GM12865 (cell line): Measurements from ENCODE around the gene TEX47.

ENCODE experiments used
- DNase-seq: peaks from one replicate; pipeline ENCODE4 v3.0.0; 2010; ENCODE audit warnings: low read depth
- H3K4me3 ChIP-seq: 2 replicates; pipeline ENCODE4 v1.5.1; 2011; ENCODE audit warnings: mild to moderate bottlenecking, low read depth, low read length, control low read depth
- TF ChIP-seq, protein P1 (sequence below): IDR thresholded peaks from 2 replicates; pipeline ENCODE4 v1.5.1; 2011; ENCODE audit warnings: low read length, control low read depth, low read depth, inconsistent platforms; ENCODE audit not compliant: insufficient read depth; ENCODE audit errors: missing control alignments

The TEX47 gene

DNA sequence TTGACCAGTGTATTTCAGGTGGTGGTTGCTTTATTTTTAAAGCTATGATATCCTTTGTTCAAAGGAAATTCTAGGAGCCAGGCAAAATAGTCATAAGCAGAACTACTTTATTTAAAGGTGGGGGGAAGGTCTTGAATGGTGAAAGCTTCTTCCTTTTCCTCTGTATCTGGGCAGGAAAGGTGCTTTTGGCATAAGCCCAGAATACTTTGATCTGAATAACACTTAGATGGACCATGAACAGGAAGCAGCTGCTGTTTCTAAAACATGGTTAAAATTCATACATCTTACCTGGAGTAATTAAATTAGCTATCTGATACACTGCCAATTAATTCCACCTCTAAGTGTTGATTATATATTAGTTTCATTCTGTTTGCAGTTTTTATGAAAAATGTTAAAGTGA lies 22.8 kb downstream of the TEX47 start:
- TF ChIP-seq, protein P1, sequence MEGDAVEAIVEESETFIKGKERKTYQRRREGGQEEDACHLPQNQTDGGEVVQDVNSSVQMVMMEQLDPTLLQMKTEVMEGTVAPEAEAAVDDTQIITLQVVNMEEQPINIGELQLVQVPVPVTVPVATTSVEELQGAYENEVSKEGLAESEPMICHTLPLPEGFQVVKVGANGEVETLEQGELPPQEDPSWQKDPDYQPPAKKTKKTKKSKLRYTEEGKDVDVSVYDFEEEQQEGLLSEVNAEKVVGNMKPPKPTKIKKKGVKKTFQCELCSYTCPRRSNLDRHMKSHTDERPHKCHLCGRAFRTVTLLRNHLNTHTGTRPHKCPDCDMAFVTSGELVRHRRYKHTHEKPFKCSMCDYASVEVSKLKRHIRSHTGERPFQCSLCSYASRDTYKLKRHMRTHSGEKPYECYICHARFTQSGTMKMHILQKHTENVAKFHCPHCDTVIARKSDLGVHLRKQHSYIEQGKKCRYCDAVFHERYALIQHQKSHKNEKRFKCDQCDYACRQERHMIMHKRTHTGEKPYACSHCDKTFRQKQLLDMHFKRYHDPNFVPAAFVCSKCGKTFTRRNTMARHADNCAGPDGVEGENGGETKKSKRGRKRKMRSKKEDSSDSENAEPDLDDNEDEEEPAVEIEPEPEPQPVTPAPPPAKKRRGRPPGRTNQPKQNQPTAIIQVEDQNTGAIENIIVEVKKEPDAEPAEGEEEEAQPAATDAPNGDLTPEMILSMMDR = no peak
- no peak for DNase-seq
- H3K4me3 ChIP-seq = no peak overlapping the region

DNA sequence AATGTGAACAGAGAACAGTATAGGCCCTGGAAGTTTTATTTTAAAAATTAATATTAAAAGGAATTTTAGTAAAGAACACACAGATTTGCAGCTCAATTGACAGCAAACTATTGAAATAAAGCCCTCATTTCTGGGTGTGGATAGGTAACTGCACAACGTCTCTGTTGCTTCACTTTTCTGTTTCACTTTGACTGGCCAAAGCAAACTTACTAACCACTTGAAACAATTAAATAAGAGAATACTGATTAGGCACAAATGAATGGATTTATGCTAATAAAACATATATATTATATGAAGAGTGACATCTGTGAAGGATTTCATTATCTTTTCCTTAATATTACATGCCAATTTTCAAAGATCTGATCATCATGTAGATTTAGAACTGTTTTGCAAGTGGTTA lies 24.1 kb downstream of the TEX47 start:
- TF ChIP-seq, protein P1 = no peak
- H3K4me3 ChIP-seq = no peak overlapping the region
- DNase-seq = no peak

DNA sequence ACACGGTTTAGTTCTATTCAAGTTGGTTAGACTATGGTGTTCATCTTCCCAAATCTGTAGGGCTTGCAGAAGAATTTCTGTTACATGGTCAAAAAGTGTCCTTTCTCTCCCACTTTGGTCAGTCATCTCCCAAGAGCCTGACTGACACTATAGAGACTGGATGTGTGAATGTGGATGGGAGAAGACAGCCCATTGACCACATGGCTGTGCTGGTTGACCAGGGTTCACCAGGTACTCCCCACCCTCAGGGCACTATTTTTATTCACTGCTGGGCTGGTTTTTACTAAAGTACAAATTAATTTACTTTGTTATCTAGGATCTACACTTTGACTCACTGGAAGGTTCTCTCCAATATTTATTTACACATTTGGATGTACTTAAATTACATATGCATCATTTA lies 33.8 kb downstream of the TEX47 start:
- TF ChIP-seq, protein P1 = no peak
- no peak for DNase-seq
- H3K4me3 ChIP-seq = no peak overlapping the region

DNA sequence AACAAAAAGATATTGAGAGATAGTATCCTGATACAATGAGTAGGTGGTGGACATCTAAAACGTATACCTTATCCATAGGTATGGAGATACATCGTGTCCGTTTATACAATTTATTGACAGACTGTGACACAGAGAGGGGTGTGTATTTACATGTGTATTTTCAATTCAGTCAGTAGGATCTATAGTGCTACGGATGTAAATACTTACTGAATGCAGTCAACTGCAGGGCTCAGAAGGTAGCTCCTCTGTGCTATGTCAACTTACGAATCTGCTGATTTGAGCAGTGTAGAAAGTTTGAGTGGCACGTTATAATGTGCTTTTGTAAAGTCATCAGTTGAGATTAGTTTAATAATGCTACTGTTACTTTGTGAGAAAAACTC lies 35.4 kb downstream of the TEX47 start:
- TF ChIP-seq, protein P1 = no peak
- H3K4me3 ChIP-seq = no peak overlapping the region
- no peak for DNase-seq

DNA sequence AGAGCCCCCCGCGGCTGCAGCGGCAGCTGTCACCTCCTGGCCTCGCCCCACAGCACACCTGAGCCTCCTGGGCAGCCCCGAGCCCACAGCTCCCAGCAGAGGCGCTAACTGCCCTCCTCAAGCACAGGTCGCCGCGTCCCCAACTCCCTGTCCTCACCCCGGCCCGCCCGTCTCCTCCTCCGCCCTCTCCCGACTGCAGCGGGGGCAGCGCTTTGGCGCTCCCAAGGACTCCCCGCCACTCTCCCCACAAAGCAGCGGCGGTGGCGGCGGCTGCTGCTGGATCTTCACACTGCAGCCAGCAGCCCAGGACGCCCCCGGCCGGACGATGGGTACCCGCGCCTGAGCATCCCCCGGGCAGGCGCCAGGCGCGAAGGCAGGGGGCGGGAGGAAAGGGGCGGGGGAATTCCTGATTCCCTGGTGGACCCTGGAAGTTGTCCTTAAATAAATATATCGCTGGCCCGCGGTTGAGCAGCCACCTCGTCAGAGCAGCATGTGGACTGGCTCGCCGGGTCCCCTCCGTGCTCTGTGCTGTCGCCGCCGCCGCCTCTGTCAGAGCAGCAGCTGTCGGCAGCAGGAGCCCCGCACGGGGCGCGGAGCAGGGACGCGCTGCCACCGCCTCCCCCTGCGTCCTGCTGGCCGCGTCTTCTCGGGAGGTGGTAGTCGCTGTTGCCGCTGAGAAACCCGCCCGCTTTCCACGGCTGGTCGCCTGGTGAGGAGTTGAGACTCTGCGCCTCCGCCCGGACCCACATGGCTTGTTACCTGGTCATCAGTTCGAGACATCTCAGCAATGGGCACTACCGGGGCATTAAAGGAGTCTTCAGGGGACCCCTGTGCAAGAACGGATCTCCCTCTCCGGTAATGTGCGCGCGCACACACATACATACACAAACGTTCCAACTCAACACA lies 36.1 kb downstream of the TEX47 start, which contains the start of gene ZNF804B:
Gene ZNF804B (plus strand): TSS at position 471 of the 906 bp plus-strand sequence. CDS start 277 bp downstream, at position 748.
- H3K4me3 ChIP-seq = no peak within 1 kb of the TSS
- TF ChIP-seq, protein P1 = no peak
- DNase-seq = no peak

DNA sequence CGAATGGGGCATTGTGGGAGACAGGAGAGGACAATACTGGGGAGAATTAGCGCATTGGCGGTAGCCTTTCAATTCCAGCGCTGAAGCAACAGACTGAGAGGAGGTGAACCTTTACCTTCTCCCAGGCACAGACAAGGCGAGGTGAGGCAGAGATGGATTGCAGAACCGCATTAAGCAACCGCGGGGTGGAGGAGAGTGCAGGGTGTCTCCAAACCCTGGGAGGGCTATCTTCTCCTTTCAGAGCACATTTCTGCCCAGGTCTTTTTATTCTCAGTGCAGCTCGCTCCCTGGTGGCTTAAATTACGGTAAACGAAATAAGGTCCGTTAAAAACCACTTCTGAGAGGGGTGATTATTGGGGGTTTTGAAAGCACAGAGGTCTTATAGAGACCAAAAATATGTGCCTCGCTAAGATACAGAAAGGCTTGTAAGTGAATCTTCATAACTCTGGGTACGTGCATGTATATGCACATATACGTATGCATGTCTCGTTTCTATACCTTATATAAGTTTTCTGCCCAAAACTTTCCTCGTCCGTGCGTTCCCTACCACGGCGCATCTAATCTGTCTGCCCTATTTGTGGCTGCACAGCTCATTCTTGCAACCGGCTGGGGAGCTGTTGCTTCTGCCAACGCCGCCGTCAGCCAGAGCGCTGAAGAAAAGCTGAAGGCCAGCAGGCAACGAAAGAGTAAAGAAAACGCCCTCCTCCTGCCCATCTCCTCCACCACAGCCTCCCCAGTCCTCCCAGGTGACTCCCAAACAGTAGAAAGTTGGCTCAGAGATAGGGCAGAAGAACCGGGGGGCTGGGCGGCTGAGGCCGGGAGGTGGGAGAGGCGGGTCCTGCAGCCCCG lies 36.9 kb downstream of the TEX47 start:
- DNase-seq = no peak
- TF ChIP-seq, protein P1 = no peak
- no peak overlapping the region for H3K4me3 ChIP-seq
